Right forelimb (tissue), 1 donor: Measurements from ENCODE around the gene GMDS.

ENCODE experiments used
- DNase-seq: peaks from one replicate; pipeline ENCODE4 v3.0.0-alpha.2; 2018

GMDS gene

DNA sequence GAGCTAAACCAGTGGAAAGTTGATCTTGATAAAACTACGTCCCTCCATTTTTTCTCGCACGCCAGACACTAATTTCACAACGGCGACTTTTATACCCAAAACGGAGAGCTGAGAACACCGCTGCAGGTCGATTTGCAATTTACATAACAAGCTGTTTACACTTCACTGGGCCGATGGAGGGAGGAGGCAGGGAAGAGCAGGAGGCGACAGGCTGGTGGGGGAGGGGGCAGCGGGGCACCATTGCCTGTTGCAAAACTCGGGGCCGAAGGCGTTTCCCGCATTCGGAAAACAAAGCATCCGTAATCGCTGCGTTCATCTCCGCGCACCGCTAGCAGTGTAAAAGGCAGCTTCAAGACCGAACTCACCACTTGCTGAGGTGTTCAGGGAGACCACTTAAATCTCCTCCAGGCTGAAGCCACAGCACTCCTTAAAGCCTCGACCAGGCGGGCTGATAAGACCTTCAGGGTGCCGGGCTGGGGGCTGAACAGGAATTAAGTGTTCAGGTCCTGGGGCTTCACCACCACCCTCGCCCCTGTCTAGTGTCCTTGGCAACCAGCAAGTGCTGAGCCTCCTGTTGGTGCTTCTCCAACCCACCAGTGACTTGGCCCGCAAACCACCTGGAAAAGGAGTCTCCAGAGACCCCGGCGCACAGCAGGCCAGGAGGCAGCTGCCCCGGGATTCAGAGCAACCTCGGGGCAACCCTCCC lies 637.7 kb downstream of the GMDS start:
- DNase-seq: no peak

DNA sequence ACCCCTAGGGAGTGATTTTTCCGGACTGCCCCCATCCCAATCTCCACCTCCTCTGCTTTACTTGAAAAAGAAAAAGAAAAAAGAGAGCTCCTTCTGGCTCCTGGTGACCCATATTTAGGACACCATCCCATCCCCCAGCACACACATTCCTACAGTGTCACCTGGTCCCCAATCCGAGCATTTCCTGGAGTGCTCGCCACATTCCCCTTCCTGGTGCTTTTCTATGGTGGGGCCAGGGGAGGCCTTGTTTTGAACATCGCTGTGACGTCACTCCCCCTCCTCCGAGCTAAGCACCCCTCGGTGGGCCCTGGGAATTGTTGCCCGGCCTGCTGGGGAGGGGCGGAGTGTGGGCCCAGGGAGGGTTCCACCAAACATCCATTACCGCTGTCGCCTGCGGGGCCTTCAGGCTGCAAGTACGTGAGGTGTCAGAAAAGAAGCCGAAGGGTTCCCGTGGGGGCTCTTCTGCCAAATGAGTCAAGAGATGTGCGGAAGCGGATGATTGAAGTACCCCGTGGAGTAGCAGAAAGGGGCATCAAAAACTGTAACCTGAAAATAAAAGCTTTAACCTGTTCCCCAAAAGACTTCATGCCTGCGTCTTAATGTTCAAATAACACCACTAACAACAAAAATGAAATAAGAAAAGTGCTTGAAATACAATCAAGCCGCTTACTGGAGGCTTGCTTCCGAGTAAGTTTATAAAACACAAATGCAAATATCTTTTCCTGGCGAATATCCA lies 638.5 kb downstream of the GMDS start:
- DNase-seq: no peak

DNA sequence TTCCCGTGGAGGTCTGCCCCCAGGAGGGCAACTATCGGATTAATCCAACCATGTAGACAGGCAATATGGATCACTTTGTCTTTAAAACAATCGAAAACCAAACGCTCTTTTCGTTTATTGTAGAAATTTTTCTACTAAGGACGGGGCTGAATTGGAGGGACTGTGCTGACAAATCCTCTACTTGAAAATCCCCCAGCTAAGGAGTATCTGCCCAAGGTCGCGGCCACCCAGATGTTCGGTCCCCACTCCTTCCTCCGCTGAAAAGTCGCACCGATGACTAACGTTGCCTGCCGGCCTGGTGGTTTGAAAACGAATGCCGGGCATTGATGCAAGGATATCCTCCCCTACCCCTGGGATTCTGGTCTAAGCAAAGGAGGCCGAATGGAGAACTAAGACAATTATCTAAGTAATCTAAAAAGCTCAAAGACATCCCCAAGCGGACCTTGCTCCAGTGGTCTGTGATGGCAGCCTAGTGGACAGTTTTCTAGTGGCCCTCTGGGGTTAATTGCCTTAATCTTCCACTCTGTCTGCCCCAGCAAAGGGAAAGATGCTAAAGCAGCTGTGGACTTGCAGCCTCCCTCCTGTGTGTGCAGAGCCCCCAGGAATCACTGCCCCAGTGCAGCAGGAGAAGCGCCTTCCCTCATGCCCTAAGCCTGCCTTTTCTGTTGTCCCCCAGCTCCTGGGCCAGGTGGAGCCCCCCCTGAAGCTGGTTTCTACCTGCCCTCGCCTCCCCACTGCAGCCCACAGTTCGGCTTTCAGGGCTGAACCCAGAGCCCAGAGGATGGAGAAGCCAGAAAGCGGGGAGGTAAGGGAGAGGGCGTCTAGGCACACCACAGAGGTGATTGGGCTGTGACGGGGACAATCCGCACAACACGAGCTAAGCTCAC lies 639.3 kb downstream of the GMDS start:
- no peak for DNase-seq

DNA sequence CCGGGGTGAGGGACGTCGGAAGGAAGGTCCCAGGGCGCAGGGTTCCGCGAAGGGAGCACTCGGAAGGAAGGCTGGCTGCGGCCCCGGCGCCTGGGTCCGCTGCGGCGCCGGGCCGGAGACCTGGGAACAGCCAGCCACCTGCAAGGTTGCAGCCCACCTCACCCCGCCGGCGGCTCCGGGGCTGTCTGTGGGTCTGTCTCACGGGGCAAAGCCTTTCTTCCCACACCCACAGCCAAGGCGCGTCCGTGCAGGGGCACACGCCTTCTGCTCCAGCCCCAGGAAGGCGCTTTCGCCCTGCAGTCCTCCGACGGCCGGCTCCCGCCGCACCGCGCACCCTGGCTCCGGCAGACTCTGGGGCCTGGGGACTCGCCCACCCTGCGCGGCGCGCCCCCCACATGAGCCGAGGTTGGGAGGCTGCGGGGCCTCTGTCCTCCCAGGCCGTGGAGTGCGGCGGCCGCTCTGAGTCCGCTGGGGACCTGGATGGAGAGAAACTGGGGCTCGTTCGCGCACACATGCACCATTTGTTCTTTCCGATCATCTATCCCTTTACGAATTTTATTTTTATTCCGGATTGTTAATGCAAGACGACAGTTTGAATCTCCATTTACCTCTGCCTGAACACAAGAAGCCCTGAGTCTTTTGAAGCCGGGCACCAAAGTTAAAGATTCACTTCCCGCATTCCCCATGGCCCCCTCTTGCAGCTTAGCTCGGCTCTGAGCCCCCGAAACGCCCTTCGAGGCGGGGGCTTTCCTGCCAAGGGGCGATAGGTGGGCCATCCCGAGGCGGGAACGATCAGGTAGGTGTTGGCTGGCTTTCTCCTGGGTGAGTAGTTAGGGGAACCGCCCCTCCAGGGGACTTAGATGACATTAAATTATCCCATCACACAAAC lies 640.2 kb downstream of the GMDS start:
- DNase-seq: no peak

DNA sequence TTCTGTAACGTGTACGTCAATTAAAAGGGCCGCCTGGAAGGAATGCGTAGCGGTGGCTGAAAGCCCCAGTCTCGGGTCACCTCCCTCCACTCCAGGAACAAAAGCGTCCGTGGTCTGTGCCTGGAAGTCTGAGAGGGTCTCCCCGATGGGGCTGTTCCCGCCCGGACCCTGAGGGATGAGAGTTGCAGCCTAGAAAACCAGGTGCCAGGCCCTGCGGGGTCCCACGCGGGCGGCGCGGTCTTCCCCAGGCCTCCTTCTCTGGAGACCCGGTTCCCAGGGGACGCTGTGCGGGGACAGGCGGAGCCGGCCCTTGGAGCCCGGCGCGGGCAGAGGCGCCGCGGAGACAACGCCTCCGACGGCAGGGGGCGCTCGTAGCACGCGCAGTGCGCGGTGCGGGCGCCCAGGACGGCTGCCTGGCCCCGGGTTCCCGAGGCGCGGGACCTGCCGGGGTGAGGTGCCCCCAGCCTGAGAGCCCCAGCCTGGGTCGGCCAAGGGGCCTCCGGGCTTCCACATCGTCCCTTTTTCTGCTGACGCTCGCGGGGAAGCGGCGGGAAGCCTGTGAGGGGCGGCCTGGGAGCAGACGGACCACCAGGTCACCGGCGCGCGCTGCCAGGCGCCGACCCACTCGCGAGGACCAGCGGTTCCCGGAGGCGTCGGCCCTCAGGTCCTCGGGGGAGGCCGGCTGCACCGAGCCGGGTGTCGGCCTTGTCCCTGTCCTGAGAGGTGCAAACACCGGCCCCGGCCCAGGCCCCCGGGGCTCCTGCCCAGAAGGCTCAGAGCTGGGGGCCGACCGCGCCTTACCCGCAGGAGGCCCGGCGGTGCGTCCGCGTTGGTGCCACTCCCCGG lies 641.0 kb downstream of the GMDS start:
- DNase-seq: peak; percentile 81

DNA sequence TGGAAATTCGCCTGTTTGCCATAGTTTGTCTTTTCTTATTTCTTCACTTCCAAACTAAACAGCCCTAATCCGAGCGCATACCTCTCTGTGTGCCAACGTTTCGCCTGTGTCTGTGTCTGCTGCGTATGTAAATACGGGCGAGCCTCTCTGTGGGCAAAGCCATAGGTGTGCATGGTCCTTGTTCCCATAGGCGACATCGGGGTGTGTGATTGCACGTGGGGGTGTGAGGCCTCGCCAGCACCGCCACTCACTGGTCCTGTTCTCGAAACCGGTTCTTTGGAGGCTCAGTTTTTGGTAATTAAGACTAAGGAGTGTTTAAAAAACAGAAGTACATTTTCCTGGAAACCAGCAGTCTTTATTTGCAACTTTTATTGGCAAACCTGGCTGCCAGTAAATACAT lies 641.7 kb downstream of the GMDS start:
- no peak for DNase-seq

DNA sequence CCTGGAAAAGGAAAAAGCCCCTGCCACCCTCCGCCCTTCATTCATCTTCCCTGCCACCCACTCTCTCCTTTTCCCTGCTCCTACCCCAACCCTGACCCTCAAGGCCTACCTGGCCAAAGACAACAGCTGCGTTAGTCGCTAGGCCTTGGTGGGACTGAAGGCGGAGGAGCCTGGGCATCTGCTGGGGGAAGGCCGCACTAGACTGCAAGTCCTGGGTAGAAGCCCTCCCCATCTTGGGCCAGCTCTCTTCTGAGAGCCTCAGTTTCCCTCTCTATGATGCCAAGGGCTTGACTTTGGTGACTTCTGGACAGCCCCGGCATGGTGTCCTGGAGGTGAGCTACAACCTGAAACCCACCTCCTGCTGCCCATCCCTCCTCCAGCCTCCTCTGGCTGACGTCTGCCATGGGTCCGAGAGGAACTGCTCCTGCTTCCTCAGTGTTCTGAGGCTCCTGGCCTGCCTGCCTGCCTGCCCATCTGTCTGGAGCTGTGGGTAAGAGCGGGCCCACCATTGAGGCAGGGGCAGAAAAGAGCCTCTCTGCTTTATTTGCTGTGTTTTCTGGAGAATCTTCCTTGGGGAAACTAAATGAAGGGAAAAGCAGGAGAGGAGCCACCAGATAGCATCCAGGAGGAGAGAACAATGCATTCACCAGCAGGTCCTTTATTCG lies 643.2 kb downstream of the GMDS start:
- DNase-seq: no peak

DNA sequence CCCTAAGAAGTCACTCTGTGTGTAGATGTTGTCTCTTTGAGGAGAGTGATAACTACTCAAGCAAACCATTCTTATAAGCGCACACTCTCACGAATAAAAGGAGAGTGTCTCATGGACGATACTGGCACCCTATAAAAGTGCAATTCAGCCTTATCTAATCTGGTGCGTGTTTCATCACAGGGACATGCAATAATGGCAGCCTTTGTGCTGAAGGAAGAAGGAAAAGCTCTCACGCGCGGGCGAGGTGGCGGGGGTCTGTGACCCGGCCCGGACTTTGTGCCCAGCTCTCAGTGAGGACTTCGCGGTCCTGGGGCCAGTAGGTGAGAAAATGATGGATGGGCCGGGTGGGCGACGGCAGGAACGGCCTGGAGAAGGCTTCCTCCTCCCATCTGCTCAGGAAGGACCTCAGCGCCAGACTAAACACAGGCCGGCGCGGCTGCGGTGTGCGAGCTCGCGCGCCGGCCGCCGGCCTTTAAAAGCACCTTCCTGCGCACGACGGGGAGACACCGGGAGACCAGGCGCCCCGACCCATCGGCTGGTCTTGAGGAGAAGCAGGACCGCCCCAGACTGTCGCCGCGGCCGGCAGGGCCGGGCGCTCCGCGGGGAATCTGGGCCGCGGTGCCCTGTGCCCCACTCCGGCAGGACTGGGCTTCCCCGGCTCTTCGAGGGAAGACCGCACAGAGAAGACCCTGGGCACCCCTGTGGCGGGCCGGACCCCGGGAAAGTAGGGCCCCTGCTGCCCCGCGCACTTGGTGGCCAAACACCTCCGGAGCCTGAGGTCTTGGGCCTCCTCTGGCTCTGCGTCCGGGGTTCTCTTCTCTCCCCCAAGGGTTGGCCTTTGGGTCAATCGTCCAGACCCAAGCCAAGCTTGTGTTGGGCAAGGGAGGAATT lies 644.0 kb downstream of the GMDS start:
- DNase-seq: no peak

DNA sequence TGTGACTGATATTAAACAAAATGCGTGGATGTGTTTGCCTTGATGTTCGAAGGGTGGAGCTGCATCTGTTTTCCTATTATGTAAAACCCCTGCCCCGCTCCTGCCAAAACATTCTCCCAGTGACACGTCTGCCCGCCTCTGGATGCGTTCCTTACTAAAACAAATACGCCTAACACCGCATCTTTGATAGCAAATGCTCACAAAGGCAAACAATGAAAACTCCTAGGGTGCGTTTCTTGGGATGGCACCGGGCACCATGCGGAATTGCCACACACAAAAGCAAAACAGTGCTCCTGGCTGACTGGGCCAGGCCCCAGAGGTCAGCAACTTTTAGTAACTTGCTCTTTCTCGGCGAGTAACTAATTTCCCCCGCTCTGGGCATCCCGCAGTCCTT lies 644.6 kb downstream of the GMDS start:
- no peak for DNase-seq

DNA sequence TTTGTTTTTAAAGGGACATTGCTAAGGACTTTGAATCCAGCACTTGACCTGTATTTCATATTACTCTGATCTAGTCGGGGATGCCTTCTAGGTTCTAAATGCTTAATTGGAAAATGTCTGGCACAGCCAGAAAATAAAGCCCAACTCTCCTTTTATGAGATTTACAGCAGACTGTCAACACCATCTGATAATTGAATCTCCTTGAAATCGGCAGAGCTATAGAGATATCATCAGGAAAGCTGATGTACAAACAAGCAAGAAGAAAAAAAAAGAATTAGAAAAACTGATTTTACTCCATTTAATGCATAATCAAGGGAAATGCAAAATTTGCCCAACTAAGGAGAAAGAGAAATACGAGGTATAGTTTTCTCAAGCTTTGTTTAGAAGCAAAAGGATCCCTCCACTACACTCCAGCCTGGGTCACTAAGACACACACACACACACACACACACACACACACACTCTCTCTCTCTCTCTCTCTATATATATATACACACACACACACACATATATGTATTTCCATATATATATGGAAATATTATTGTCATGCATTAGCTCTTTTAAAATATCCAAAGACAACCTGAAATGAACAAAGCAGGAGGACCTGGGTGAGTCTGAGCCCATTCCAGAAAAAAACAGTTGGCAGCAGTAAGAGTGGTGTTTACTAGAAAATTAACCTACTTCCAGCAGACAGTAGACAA lies 645.2 kb downstream of the GMDS start:
- DNase-seq: no peak

DNA sequence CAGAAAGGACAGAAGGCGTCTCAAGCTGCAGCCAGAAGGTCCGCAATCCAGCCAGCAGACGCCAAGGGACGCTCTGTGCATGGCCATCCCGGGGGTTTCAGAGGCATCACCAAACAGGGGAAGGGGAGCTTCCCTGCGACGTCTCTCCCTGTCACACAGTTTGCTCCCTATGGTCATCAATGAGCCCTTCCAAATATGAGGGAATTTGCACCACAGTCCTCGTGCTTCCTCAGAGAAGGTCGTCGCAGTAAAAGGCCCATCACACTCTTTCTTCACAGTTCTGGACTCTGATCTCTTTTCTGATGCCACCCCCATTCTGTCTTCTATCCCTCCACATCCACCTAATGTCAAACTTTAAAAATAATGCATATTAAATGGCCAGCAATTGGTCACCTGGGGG lies 645.9 kb downstream of the GMDS start:
- no peak for DNase-seq

DNA sequence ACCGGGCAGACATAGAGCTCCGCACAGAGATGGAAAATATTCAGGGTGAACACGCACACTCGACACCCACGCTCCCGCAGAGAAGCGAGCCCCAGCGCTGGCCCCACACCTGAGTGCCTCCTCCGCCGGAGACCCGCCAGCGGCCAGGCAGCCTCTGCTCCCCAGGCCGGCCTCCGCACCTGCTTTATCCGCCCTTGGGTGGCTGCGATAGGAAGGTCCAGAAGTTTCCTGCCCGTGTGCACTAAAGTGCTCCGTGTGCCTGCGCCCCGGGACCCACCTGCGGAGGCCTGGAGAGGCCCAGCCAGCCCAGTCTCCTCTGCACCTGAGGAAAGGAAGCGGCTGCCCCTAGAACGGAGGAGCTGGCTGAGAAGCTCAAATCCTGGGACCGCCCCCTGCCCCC lies 646.5 kb downstream of the GMDS start:
- DNase-seq: no peak

DNA sequence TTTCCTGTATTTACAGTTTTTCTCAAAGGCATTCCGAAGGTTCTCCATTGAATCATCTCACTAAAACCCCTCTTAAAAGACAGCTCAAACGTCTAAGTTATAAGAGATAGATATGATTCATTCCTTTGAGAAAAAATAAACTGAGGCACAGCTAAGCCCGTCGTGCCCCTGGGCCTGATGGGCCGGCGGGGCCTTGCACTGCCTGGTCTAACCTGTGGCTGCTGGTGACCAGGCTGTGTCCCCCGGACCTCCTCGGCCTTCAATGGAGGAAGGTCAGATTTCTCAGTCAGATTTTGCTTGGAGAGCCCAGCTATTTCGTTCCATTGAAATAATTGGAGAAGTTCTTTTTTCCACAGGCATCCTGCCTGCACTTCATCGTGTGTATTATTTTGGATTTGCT lies 647.0 kb downstream of the GMDS start:
- no peak for DNase-seq

DNA sequence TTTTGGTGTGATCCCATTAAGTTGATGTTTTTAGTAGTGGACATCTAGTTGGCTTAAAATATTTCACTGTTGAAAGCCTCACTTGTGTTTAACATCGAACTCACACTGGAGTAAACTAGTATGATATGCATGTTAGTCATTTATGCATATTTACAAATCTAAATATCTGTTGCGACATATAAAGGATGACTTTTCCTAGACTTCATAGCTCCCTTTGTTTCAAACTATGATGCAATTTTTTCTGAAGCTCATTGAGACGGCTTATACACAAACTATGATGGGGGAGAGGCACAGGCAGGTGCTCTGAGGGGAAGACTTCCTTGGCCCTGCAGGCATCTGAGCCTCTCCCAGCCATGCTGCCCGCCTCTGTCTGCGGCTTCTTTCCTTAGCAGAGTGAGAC lies 647.5 kb downstream of the GMDS start:
- DNase-seq: no peak

DNA sequence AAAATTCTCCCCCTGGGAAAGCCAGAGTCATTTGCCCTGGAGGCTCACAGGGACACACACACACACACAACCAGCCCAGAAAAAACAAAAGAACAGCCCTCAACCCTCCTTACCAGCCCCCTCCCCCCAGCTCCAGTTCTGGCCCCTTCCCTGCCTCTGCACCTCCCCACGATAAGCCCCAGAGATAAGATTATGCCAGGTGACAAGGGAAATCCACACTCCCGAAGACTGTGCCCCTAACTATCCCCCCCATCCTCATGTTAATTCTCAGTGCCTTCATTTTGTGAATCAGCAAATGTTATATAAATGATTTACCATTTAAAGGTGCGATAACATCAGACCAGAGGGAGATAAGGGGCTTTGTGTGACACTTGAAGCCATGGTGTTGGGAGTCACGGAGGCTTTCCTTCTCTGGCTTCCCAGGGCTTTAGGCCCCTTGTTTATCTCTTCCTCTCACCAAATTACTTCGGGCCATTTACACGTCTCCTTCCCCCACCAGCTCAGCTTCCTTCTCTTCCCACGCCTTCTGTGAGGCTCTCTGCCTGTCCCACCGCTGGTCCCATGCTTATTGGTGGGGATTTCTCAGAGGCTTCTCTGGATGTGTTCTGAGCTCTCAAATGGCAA lies 648.2 kb downstream of the GMDS start:
- DNase-seq: no peak

DNA sequence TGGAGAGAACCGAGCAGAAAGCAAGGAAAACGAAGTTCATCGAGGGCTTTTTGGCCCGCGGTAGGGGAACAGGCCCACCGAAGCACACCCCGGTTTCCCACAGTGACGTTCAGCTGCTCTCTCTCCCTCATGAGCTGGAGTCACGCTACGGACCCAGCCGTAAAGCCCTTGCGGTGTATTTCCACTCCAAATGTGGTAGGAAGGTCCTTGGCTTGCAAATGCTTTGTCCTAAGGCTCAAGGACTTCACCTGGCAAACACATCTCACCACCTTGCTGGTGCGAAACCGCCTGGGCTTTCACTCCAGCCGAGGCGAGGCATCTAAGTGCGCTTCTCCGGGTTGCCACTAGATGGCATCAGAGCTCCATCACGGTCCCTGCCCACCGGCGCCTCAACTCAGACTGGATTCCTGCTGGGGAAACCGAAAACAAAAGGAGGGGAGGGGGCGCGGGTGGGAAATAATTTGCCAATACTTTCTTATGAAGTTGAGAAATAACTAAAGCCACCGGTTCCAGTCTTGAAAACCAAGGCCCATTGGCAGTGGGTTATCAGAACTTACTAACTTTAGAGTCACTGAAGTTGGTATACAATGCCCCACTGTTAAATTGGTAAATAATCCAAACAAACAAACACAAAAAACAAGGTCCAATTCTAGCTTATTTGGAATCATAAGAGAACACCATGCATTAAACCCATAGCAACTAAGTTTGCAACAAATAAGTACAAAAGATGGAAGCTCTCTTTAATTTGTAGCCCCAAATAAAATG lies 649.1 kb downstream of the GMDS start:
- DNase-seq: peak; percentile 84

DNA sequence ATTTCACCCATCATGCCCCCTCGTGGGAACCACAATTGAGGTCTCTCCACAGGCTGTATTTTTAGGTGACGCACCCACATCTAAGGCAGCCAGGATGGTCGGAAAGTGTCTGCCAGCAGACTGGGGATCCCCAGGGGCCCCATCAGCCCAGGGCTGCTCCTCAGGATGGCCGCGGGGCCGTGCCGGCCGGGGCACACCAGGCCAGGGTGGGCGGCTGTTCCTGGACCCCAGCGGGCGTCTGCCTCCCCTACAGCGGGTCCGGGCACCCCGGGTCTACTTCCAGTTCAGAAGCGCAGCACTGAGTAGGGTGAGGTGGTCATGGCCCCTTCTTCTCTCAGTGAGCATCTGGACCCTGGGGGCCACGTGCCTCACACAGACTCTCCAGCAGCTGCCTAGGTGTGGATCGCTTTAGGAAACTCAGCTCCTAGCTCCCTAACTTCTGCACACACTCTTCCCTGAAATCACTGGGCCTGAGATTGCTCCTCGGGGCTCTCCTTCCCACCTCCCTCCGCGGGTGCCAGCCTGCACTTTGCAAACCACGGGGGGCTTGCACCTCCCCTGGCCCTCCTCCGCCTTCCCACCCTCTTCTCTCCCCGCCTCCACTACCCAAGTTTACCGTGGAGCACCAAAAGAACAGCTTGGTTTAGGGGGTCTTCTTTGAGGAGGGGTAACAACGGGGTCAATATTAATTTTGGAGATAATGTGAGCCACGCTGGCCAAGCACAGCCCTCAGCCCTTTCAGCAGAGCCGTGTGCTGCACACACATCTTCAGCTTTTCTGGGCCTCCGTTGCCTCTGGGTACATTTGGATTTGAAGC lies 649.9 kb downstream of the GMDS start:
- DNase-seq: no peak
